Aorta (tissue), 5 donors: ENCODE data around the gene KLK4. TPM values are rescaled to one million over a fixed set of nuclear protein-coding genes. Genes with fewer than 3 reads are reported as not detected.
A peak's percentile ranks its signal among the peaks of the same experiment; 100 is the strongest.
"Not testable (repeated sequence)": the region's sequence is repeated elsewhere in the genome, so short reads cannot be mapped to it uniquely, and the experiment has no call there.

Source experiments
- ATAC-seq: fragments of 200-7000 bp; cut with Tn5 transposase; one replicate; pipeline ENCODE4 v1.9.1; 2022; ENCODE audit warnings: moderate library complexity; ENCODE audit not compliant: low FRiP score
- DNase-seq, 2 donors: peaks; one replicate each; pipeline ENCODE4 v3.0.0-alpha.2; 2020
- H3K27ac ChIP-seq, 2 donors: one replicate each; pipeline ENCODE4 v1.5.1; 2013; ENCODE audit warnings: low read length in 2 of 2, mild to moderate bottlenecking in 2 of 2, moderate library complexity in 2 of 2, control low read depth in 1 of 2, inconsistent platforms in 1 of 2, low read depth in 1 of 2
- H3K27me3 ChIP-seq, 2 donors: one replicate each; pipeline ENCODE4 v1.6.1; 2013; ENCODE audit warnings: control low read depth in 1 of 2, low read length in 1 of 2, mild to moderate bottlenecking in 1 of 2, moderate library complexity in 1 of 2; ENCODE audit not compliant: insufficient read depth in 2 of 2, control insufficient read depth in 1 of 2
- H3K36me3 ChIP-seq, 2 donors: one replicate each; pipeline ENCODE4 v1.6.1; 2013; ENCODE audit warnings: control low read depth in 1 of 2, low read length in 1 of 2, mild to moderate bottlenecking in 1 of 2; ENCODE audit not compliant: insufficient read depth in 2 of 2, control insufficient read depth in 1 of 2
- H3K4me1 ChIP-seq, 2 donors: one replicate each; pipeline ENCODE4 v1.6.1; 2013; ENCODE audit warnings: low read length in 2 of 2, control low read depth in 1 of 2, mild to moderate bottlenecking in 1 of 2, moderate library complexity in 1 of 2; ENCODE audit not compliant: insufficient read depth in 2 of 2, control insufficient read depth in 1 of 2
- H3K4me3 ChIP-seq, 2 donors: one replicate each; pipeline ENCODE4 v1.5.1; 2013; ENCODE audit warnings: low read length in 2 of 2, control low read depth in 1 of 2, mild to moderate bottlenecking in 1 of 2
- H3K9me3 ChIP-seq: one replicate; pipeline ENCODE4 v1.6.1; 2013; ENCODE audit warnings: mild to moderate bottlenecking, low read length; ENCODE audit not compliant: control insufficient read depth
- WGBS, 2 donors: extraction: QIAGEN DNeasy Blood & Tissue Kit; methylation state at CpG; one replicate each; pipeline ENCODE4 v1.1.7; 2013; 5-methylcytosine and 5-hydroxymethylcytosine counted together
- intact Hi-C, 2 donors: fragments of 100-400 bp; cut with DNase I; formaldehyde crosslinking; loops; one replicate each; pipeline versions ENCODE4 v1.14.2 to v1.15.0; 2022
- polyA plus RNA-seq, 2 donors: library from polyadenylated mRNA; stranded (reverse); fragments of 200-250 nt; gene quantifications; one replicate each; pipeline ENCODE4 v1.2.3, GENCODE V29; 2013
- total RNA-seq, 2 donors: library from RNA; stranded (reverse); fragmentation: NEBNext Ultra II Directional; extraction: Animal tissue kit (Norgen Biotek cat#: 25700); gene quantifications; one replicate each; pipeline ENCODE4 v1.2.1, GENCODE V29; 2021
- donor health status: healthy with polysubstance abuse.
- donor health status: Bipolar disorder and iron deficiency.
- donor health status: DM: no; HTN: no; CAD: no.
- donor health status: DM: no; HTN: no; CAD: no.
- donor health status: DM: yes; HTN: yes; CAD: no.

The KLK4 gene
- total and polyA plus RNA-seq, 4 donors, result not detected

DNA sequence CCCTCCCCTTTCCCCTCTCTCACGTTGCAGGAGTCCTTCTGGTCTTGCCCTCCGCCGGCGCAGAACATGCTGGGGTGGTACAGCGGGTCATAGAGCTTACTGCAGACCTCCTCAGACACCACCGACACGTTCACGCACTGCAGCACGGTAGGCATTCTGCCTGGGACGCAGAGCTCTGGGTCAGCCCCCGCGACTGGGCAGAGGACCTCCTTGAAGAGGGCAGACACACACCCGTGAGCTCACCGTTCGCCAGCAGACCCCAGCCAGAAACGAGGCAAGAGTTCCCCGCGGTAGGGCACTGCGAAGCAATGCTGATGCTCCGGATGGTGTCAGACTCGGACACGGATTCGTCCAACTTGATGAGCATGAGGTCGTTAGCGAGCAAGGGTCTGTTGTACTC lies 2.9 kb downstream of the KLK4 start:
- no peaks in the 10 kb centered on the region for H3K36me3 ChIP-seq
- H3K27ac ChIP-seq, result no peak overlapping the region
- no peaks in the 10 kb centered on the region for H3K27me3 ChIP-seq
- no peak overlapping the region for H3K4me3 ChIP-seq
- DNase-seq (no peak), ATAC-seq (peak; percentile 29)
- intact Hi-C loops, result no loop called here
- no peaks in the 10 kb centered on the region for H3K4me1 ChIP-seq
- H3K9me3 ChIP-seq, result no peaks in the 10 kb centered on the region
- 58 to 61% methylated on average over 25 of the region's 25 CpGs for WGBS, 2 donors

DNA sequence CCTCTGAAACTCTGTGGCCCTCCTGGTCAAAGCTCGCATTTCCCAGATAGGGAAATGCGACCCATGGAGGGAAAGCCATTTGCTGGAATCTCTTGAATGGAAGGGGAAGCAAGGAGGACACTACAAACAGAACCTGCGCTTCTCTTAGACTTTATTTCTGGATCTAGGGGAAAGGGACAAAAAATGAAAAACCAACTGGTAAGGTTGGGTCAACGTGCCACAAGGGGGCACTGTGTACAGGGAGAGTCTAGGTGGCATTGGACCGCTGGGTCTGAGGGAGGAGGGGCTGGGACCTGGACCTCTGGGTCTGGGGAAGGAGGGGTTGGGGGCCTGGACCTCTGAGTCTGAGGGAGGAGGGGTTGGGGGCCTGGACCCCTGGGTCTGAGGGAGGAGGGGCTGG lies 5.0 kb downstream of the KLK4 start:
- ATAC-seq (no peak), DNase-seq (no peak)
- no peaks in the 10 kb centered on the region for H3K4me1 ChIP-seq
- no peaks in the 10 kb centered on the region for H3K36me3 ChIP-seq
- WGBS, 2 donors, result 16 to 17% methylated on average over 5 of the region's 5 CpGs
- H3K9me3 ChIP-seq, result no peaks in the 10 kb centered on the region
- no peak overlapping the region for H3K27ac ChIP-seq
- no peaks in the 10 kb centered on the region for H3K27me3 ChIP-seq
- intact Hi-C loops, result no loop called here
- H3K4me3 ChIP-seq, result no peak overlapping the region

DNA sequence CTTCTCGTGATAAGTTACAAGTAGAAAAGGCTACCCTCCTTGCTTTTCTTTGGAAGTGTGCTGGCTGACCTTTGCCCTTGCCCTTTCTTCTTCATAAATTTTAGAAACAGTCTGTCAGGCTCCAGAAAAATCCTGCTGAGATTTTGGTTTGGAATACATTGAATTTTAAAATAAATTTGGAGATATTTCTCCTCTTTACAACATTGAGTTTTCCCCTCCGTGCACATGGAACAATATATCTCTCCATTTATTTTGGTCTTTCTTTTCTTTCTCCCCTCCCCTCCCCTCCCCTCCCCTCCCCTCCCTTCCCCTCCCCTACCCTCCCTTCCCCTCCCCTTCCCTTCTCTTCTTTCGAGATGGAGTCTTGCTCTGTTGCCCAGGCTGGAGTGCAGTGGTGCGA lies 8.6 kb downstream of the KLK4 start:
- no peaks in the 10 kb centered on the region for H3K36me3 ChIP-seq
- no peaks in the 10 kb centered on the region for H3K4me1 ChIP-seq
- no peaks in the 10 kb centered on the region for H3K27me3 ChIP-seq
- intact Hi-C loops, result no loop called here
- H3K9me3 ChIP-seq, result no peaks in the 10 kb centered on the region
- 40 to 57% methylated on average over 2 to 4 of the region's 4 CpGs for WGBS, 2 donors
- ATAC-seq (no peak), DNase-seq (no peak)
- no peak overlapping the region for H3K4me3 ChIP-seq
- H3K27ac ChIP-seq, result no peak overlapping the region

DNA sequence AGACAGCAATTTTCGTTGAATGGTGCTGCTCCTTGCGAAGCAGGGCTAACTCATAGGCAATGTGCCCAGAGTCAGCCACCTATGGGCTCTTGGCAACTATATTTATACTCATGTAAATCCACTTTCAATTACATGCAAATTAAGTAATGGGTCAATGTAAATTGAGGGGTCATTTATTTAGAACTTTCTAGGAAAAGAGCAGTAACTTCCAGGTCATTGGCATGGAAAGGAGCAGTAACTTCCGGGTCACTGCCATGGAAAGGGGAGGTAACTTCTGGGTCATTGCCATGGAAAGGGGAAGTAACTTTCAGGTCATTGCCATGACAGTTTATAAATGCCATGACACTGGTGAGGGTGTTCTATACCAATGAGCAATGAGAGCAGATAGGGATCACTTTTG lies 11.6 kb downstream of the KLK4 start:
- Histone ChIP-seq H3K4me3 (no peak overlapping the region), H3K36me3 (no peaks in the 10 kb centered on the region), H3K9me3 (no peaks in the 10 kb centered on the region), H3K27me3 (no peaks in the 10 kb centered on the region), H3K4me1 (no peaks in the 10 kb centered on the region), H3K27ac (no peak overlapping the region)
- ATAC-seq (no peak), DNase-seq (no peak)
- WGBS, 2 donors, result 82 to 84% methylated on average over 3 of the region's 3 CpGs
- intact Hi-C loops, result no loop called here

DNA sequence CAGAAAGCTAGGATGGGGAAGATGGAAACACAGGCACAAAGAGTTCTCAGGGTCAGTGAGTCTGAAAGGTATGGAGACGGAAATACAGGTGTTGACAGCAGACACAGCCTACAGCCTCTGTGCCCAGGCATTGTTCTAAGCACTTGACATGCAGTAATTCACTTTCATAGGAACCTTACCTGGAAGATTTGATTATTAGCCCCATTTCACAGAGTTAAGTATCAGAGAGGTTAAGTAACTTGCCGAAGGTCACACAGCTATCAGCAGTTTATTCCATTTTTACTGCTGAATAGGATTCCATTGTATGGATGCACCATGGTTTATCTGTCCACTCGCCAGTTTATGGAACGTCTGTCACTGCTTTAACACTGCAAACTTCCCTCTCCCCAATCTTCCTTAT lies 13.2 kb downstream of the KLK4 start:
- no peaks in the 10 kb centered on the region for H3K36me3 ChIP-seq
- ATAC-seq (no peak), DNase-seq (no peak)
- no peaks in the 10 kb centered on the region for H3K27me3 ChIP-seq
- no peaks in the 10 kb centered on the region for H3K9me3 ChIP-seq
- H3K27ac ChIP-seq, result no peak overlapping the region
- WGBS, 2 donors, result 72 to 75% methylated on average over 4 of the region's 4 CpGs
- H3K4me3 ChIP-seq, result no peak overlapping the region
- intact Hi-C loops, result no loop called here
- no peaks in the 10 kb centered on the region for H3K4me1 ChIP-seq

DNA sequence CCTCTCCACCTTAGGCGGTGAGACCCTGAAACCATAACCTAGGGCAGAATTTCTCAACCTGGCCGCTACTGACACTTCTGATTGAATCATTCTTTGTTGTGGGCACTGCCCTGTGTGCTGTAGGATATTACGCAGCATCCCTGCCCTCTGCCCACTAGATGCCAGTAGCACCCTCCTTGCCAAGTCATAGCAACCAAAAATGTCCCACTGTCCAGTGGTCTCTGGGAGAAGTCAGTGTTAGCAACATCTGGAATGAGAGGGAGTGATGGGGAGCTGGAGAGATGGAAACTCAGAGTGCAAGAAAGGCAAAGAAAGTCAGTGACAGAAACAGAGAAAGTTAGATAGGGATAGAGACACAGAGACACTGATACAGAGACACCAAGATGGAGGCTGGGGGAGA lies 13.6 kb downstream of the KLK4 start:
- no peaks in the 10 kb centered on the region for H3K36me3 ChIP-seq
- H3K9me3 ChIP-seq, result no peaks in the 10 kb centered on the region
- intact Hi-C loops, result no loop called here
- ATAC-seq, result no peak
- no peak overlapping the region for H3K27ac ChIP-seq
- H3K4me1 ChIP-seq, result no peaks in the 10 kb centered on the region
- 78 to 89% methylated on average over 3 of the region's 3 CpGs for WGBS, 2 donors
- no peaks in the 10 kb centered on the region for H3K27me3 ChIP-seq
- no peak overlapping the region for H3K4me3 ChIP-seq
- DNase-seq, result no peak

DNA sequence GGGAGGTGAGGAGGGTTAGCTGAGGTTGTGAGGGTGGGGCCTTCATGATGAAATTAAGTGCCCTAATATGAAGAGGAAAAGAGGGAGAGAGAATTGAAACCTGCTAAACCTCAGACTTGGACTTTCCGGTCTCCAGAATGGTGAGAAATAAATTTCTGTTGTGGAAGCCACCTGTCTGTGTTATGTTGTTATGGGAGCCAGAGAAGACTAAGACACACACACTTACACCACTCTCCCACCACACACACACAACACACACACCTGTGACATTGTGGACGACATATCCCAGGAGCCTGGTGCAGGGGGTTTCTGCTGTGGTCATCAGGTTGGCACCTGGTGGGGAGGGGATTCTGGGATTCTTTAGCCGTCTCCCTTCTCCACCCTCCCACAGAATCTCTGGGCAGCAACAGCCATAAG lies 14.0 kb downstream of the KLK4 start:
- ATAC-seq (no peak), DNase-seq (no peak)
- 54 to 70% methylated on average over 3 of the region's 3 CpGs for WGBS, 2 donors
- no peak overlapping the region for H3K27ac ChIP-seq
- H3K27me3 ChIP-seq, result no peaks in the 10 kb centered on the region
- H3K36me3 ChIP-seq, result no peaks in the 10 kb centered on the region
- intact Hi-C loops, result no loop called here
- no peaks in the 10 kb centered on the region for H3K4me1 ChIP-seq
- no peaks in the 10 kb centered on the region for H3K9me3 ChIP-seq
- no peak overlapping the region for H3K4me3 ChIP-seq

DNA sequence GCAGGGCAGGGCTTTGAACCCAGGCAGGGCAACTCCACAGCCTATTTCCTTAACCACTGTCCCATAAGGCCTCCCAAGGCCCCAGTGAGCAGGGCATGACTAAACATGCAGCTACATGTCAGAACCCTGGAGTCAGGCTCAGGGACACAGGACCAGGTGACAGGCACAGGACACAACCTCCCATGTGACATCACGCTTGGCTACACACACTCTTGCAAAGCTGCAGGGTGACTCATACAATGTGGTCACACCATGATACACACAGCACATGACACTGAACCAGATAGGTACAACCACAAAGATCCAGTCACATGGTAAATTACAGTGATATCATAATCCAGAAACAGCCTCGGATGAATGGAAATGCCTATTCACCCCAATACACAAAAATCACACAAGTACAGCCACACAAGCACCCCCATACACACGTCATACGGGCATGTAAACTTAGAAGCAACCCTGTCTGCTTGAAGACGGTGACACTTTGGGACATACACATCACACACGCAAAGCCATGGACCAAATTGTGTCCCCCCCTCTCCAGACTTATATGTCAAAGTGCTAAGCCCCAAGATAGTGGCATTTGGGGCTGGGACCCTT lies 14.5 kb downstream of the KLK4 start:
- intact Hi-C loops, result no loop called here
- no peak overlapping the region for H3K4me3 ChIP-seq
- no peaks in the 10 kb centered on the region for H3K27me3 ChIP-seq
- H3K9me3 ChIP-seq, result no peaks in the 10 kb centered on the region
- H3K36me3 ChIP-seq, result no peaks in the 10 kb centered on the region
- WGBS, 2 donors, result 69 to 70% methylated on average over 6 of the region's 6 CpGs
- ATAC-seq (no peak), DNase-seq (no peak)
- H3K4me1 ChIP-seq, result no peaks in the 10 kb centered on the region
- no peak overlapping the region for H3K27ac ChIP-seq

DNA sequence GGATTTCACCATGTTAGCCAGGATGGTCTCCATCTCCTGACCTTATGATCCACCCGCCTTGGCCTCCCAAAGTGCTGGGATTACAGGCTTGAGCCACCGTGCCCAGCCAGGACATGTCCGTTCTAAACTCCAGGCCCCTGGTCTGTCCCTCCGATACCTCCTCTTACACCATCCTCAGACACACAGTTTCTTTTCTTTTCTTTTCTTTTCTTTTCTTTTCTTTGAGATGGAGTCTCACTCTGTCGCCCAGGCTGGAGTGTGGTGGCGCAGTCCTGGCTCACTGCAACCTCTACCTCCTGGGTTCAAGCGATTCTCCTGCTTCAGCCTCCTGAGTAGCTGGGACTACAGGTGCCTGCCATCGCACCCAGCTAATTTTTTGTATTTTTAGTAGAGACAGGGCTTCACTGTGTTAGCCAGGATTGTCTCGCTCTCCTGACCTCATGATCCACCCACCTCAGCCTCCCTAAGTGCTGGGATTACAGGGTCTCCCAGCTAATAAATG lies 15.1 kb downstream of the KLK4 start:
- ATAC-seq, DNase-seq, H3K36me3 ChIP-seq, intact Hi-C loops, H3K27ac ChIP-seq, H3K4me3 ChIP-seq, H3K27me3 ChIP-seq, H3K9me3 ChIP-seq, H3K4me1 ChIP-seq: not testable (repeated sequence)
- 77 to 81% methylated on average over 9 of the region's 9 CpGs for WGBS, 2 donors
